HCEC 1CT (cell line): ENCODE results near the gene LY6G5B.

Source experiments
- DNase-seq: peaks from one replicate; pipeline ENCODE4 v3.0.0-alpha.2; 2017

Gene LY6G5B

DNA sequence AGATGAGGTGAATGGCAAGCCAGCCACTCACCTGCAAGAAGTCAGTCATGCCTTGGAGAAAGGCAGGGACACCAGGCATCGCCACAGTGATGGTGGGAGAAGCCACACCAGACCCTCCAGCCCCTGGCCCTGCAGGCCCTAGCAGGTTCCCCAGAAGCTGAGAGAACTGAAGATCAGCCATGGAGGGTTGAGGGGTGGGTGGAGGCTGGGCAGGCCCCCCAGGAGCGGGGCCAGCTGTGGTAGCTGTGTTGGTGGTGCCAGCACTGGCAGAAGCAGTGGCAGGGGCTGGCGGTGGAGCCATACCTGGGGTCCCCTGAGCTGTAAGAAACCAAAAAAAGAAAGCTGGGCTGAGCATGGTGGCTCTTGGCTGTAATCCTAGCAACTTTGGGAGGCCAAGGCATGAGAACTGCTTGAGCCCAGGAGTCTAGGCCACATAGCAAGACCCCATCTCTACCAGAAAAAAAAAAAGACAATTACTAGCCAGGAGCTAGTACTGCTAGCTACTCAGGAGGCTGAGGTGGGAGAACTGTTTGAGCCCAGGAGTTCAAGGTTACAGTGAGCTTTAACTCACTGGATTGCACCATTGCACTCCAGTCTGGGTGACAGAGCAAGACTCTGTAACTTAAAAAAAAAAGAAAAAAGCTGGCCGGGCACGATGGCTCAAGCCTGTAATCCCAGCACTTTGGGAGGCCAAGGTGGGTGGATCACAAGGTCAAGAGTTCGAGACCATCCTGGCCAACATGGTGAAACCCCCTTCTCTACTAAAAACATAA is 26.8 kb upstream of the LY6G5B start:
- DNase-seq, result no peak

DNA sequence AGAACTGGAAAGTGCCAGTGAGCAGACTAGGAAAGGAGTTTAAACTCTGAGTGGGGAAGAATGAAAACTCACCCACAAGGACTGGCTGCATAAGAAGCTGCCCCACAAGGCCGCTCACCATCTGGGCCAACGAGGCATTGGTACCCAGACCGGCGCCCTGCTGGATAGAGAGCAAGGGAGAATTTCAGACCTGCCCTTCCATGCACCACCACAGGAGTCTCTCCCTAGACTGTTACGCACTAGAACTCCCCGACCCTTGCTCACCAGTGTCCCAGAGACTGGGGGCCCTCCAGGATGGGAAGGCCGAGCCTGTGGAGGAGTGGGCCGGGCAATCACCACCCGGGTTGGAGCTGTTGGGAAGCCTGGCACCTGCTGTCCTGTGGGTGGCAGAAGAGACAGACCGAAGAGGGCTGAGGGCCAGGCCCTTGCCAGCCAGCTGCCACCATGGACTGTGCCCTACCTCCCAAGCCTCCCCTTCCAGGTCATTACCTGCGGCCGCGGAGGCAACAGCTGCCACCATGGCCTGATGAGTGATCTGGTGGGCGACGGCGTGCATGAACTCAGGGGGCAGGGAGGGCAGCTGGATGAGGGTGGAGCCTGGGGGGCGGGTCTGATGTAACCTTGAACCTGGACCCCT is 25.8 kb upstream of the LY6G5B start:
- peak; percentile 0 for DNase-seq

DNA sequence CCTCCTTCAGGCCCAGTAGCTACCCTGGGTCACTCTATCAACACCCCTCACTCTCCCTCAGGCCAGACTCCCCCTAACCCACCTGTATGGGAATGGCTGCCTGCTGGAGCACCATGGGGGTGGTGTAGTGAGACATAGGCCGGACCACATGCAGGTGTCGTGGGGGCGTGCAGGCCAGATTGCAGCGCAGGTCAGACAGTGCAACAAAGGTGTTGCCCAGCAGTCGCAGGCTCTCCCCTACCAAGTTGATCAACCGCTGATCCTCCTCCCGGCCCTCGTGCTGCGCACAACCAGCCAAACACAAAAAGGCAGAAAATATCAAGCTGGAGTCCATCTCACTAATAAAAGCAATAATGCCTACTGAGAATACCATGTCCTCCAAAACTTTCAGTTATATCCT is 24.5 kb upstream of the LY6G5B start:
- no peak for DNase-seq

DNA sequence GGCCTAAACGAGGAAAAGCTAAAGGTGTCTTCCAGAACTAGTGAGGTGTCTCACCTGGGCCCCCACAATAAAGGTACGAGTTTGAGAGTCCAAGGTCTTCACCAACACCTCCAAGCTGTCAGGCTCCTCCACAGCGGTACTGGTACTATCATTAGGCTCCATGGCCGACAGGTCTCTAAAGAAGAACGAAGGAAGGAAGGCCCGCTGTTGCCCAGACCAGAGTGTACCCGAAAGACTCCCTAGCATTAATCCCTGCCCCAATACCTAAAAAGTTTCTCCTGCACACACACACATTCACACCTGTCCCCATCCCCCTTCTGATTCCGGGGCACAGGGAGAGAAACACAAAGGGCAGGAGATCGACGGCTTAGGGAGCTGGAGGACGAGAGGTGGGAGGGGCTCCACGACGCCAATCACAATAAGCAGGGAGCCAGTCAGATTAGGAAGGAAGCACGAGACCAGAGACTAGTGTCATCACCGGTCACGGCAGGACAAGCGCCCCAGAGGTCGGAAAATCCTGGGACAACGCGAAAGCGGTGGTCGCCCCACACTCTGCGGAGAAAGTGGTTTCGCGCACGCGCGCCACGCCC is 18.1 kb upstream of the LY6G5B start:
- peak; percentile 77 for DNase-seq

DNA sequence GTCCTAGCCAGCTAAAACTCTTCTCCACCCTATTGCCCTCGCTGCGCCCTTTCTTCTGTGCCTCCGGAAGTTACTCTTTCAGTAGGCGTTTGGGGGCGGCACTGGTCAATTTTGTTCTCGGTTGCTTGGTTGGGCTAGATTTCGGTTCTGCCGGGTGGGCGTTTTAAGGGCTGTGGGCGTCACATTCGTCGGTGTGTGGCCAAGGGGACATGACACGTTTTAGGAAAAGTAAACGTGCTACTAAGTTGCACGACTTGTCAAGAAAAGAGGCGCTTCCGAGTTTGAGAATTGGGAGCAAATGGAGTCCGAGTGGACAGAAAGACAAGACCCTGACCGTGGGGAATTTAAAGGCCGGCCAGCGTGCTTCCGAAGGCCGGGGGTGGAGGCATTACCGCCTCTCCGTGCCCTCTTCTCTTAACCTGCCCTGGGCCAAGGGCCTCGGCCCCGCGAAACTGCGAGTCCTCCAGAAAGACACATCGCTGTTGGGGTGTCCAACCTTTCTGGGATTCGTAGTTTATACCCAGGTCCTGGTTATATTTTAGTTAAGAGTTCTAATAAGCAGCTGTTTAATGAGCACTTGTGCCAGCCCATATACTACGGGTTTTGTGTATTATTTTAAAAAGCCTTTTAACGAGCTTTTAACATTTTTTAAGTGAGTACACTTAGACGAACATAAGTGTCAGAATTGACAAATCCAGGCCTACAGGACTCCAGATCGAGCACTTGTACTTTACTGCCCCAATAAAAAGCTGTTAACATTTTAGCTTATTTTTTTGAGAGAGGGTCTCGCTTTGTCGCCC is 16.7 kb upstream of the LY6G5B start:
- peak; percentile 87 for DNase-seq

DNA sequence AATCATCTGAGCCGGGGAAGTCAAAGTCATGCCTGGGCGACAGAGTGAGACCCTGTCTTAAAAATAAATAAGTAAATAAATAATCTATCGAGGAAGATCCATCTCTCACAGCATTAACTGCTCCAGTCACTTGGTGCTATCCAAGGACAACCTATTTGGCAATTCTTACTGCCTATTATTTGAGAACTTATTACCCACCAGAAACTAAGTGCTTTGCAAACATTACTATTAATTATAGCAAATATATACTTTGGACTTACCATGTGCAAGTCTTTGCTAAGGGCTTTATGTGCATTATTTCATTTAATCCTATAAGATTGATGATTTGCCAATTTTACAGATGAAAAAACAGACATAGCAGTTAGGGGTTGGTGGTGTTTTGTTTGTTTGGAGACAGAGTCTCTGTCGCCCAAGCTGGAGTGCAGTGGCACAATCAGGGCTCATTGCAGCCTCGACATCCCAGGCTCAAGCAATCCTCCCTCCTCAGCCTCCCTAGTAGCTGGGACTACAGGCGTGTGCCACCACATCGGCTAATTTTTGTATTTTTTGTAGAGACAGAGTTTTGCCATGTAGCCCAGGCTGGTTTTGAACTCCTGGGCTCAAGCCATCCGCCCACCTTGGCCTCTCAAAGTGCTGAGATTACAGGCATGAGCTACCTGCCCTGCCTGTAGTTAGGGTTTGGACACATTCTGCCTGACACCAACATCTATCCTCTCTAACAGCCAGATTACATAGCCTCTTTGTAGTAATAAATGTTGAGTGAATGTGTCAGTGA is 15.0 kb upstream of the LY6G5B start:
- no peak for DNase-seq

DNA sequence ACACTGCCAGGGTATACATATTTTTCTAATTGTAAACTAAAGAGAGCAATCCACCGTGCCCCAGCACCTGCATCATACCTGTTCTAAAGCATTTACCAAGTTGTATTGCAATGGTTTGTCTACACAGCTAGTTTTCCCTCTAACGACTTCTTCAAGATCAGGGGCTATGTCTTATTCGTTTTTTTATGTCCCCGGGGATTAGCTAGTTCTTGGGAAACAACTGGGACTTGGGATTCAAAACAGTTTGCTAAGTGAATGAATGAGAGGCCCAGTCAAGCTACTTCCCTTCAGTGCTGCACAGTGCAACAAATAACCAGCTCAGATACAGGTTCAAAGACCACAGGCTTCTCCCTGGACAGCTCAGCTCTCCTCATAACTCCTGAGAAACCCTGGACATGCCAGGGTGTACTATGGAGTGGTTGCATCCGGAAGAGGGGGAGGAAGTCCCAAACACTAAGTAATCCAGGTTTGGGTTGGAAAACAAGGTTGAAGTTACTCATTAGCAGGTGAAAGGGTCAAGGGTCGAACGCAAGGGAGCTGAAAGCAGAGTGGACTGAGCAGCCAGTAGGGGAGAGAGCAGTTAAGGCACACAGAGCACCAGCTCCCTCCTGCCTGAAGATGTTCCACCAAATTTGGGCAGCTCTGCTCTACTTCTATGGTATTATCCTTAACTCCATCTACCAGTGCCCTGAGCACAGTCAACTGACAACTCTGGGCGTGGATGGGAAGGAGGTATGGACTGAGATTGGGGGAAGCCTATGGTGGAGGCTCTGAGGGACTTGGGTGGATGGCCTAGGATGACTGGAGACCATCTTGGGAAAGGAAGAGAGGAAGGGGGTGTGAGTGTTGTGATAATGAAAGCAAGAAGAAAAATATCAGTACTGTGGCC is 14.2 kb upstream of the LY6G5B start, which contains the start of gene APOM:
APOM (plus strand) TSS at position 546 of the 889 bp plus-strand sequence; CDS start at position 619, 73 bp downstream.
- no peak for DNase-seq

DNA sequence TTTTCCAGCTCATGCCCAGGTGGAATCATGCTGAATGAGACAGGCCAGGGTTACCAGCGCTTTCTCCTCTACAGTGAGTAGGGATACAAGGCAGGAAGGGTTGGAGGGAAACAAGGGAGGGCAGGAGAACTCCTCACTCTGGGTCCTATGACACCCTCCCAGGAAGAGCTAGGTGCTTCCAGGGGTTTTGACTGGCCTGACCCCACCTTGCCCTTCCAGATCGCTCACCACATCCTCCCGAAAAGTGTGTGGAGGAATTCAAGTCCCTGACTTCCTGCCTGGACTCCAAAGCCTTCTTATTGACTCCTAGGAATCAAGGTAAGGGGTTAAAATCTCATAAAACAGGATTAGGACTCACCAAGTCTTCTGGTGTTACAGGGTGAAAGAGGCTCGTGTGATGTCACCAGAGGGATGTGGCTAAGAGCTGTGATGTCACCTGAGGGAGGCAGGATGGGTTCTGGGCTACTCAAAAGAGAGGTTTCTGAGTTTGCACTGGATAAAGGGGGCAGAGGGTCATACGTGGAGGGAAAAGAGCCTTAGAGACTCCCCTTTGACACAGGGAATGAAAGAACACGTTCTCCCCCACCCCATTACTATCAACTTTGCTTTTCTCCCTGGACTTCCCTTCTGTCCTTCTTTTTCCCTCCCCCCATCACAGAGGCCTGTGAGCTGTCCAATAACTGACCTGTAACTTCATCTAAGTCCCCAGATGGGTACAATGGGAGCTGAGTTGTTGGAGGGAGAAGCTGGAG is 12.2 kb upstream of the LY6G5B start:
- DNase-seq, result no peak

DNA sequence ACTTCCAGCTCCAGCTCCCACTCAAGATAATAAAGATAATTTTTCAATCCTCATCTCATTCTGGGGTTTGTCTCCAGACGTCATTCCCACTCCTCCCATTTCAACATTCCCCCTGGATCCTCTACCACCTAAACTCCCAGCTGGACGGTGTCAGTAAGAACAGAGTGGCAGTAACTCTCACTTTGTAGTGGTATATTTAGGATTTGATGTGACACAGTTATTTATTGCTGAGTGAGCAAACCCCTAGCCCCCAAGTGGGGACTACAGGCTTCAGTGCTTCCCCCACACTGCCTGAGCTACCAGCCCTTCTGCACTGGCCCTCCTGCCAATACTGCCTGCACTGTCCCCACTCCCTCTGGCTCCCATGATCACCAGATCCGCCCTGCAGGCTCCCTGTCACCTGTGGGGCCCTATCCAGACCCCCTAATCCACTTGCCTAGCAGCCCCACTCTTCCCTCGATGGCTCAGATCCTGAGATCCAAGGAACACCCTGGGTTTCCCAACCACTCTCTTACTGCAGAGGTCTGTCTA is 11.6 kb upstream of the LY6G5B start:
- DNase-seq, result no peak

DNA sequence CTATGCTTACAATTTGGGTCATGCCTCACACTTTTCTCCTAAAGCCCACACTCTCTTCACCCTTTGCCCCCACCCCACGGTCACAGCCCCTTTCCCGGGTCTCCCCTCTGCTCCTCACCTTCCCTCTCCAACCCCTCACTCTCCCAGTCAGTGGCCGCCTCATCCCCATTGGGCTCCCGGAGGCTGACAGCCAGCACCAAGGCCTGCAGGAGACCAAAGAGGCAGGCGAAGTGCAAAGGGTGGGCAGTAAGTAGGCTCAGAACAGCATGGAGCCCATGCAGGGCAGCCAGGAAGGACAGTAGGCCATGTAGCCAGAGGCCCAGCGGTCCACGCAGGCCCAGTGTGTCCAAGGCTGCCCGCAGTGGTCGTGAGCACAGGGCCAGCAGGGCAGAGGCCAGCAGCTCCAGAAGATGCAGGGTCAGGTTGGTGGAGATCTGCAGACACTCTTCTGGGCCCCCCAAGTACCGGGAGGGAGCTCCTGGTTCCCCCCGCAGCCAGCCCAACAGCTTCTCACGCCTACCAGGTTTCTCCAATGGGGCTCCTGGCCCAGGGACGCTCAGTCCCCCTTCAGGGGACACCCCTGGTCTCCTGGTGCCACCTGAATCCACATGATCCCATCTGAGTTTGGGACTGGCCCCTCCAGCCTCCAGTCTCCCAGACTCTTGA is 10.7 kb upstream of the LY6G5B start:
- DNase-seq, result no peak

DNA sequence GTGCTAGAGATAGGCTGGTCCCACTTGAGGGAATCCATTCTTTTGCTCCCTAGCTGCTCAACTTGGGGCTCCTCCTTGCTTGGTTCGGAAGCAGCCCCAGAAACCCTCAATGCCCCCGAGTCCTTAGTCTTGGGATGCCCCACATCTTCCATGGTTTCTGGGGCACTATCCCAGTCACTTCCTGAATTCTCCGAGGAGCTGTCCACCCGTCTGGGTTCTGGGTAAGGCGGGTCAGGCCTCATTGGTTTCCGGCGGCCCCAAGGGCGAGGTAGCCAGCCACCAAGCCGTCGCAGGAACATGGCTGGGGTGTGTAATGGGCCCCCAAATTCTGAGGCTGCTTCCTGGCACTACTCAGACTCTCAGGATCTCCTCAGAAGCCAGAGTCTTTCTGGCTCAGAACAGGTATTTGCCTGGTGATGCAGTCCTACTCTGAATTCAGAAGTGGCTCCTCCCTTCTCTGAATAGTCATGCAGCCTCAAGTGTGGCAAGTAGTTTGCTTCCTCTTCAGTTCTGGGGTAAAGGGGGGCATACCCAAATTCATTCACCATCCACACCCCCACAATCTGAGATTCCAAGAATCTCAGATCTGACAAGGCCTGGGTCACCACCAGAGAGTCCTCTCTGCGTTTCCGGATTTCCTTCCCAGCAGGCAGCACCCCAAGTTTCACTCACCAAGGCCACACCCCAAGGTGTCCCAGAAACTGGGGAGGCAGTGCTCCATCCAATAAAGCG is 10.0 kb upstream of the LY6G5B start:
- peak; percentile 47 for DNase-seq

DNA sequence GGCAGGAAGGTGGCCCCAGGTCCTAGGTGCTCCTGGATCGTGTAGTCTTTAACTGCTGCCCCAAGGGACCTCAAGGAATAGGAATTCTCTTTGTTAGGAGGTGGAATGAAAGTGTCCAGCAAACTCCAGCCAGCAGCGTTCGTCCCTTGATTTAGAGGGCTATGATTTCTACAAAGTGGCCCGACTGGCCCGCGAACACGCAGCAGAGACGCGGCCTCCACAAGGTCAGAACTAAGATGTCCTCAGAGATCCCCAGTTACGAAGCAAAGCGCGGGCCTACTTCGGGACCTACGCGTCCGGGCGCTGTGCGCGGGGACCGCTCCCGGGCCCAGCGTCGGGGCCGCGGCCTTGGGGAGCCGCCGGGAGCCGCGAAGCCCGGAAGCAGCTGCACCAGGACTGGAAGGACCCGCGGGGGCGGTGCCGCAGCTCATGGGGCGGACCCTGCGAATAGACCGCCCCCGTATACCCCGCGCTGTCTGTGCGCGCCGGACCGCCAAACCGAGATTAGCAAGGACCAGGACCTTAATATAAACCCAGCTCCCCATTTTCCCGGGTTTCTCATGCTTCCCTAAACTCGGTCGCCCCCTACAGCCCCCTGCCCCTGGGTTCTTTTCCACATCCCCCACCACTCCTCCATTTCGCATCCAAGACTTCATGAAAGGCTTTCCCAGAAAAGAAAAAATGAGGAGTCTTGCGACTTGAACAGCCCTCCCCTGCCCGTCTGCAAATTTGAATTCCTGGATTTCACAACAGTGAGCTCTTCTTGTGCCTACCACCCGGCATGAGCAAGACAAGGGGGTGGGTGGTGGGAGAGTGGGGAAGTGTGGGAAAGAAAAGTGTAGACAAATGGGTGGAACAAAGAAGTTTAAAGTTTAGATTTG is 9.2 kb upstream of the LY6G5B start, which contains the start of gene C6orf47:
C6orf47 (minus strand) TSS at position 398 of the 881 bp plus-strand sequence. CDS start 831 bp downstream, outside the sequence.
- peak; percentile 85 for DNase-seq

DNA sequence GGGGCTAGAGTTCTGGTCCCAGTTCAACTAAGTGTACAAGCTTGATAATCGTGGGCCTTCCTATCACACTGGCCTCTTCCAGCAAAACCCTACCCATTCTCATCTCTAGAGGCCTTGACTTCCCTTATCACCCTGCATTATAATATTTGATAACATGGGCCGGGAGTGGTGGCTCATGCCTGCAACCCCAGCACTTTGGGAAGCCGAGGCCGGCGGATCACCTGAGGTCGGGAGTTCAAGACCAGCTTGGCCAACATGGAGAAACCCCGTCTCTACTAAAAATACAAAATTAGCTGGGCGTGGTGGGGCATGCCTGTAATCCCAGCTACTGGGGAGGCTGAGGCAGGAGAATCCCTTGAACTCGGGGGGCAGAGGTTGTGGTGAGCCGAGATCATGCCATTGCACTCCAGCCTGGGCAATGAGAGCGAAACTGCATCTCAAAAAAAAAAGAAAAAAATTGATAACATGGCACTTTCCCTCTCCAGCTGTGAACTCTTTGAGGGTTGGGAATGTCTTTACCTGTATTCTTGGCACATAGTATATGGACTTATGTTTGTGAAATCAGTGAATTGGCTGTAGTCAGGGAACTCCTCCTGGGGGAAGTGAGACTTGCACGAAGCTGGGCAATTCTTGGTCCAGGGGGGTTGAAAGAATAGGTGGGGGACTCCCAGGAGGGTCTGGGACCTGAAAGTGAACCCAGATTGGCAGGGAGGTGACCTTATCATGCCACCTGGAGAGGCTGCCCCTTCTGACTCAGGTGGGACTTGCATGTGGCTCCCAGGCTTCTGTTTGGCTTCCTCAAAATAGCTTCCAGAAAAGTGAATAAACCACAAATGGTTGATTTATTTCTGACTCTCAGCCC is 8.3 kb upstream of the LY6G5B start:
- no peak for DNase-seq

DNA sequence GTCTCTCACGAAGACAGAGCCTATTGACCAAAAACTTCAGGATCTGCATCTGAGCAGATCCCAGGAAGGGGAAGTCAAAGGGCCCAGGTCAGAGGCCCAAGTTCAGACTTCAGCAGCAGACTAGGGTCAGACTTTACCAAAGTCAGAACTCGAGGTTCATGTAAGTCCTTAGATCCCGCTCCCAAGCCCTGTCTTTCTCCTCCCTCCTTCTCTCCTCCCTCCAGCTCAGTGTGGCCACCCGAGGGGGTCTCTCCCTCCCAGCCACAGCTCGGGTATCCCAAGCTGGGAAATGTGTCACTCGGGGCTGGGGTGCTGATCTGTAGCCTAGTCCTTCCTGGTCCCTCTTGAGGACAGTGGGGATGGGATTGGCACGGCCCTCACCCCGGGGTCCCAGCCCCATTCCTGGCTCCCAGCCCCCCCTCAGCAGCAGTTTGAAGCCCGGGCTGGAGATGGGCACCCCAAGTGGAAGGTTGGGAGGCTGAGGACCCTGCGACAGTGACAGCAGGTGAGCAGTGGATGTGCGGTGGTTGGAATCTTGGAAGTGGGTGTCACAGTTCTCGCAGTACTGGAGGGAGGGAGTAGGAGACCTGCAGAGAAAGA is 7.6 kb upstream of the LY6G5B start:
- no peak for DNase-seq

DNA sequence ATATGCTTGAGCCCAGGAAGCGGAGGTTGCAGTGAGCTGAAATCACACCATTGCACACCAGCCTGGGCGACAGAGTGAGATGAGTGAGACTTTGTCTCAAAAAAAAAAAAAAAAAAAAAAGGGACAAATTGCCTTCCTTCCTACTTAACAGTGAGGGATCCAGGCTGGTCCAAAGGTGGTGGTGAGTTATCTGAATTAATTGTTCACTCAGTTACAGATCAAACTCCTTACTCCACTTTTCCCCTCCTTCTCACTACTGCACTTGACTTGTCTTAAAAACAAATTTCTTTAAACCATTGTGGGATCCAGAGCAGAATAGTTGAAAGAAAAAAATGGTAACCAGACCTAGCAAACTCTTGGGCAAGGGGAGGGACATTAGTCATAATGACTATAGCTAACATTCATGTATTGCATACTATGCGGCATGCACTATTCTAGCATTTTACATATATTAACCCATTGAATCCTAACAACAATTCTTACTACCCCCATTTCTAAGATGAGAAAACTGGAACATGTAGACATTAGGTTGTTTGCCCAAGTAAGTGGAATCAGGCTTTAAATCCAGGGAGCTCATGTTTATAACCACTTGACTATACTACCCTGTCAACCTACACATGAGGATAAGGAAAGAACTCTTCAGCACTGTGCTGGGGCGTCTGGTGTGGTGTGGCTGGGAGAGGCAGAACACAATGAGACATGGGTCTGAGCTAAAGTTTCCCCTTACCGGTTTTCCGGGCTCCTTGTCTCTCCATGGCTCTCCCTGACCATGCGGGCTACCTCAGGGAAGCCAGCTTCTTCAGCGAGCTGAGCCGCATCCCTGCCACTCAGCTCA is 6.4 kb upstream of the LY6G5B start:
- peak; percentile 62 for DNase-seq
